Measurements from ENCODE around the gene PDZD2.

The PDZD2 gene

DNA sequence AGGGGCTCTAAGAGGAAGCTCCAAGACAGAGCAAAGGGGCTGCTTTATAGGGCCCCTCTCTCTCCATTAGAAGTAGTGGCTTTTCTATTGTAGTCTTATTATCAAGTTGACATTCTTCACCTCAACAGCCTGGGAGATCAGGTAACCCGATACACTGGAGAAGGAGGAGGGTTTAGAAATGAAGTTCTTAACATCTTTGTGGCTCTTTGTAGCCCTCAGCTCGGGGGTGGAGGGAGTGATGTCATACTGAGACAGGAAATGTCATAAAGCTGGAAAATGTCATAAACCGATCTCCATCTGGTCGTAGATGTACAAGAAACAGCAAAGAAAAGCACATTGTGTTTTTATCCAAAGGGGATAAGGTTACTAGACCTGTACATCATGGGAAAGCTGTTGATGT is 17.9 kb downstream of the PDZD2 start:
- TF ChIP-seq, protein P1, sequence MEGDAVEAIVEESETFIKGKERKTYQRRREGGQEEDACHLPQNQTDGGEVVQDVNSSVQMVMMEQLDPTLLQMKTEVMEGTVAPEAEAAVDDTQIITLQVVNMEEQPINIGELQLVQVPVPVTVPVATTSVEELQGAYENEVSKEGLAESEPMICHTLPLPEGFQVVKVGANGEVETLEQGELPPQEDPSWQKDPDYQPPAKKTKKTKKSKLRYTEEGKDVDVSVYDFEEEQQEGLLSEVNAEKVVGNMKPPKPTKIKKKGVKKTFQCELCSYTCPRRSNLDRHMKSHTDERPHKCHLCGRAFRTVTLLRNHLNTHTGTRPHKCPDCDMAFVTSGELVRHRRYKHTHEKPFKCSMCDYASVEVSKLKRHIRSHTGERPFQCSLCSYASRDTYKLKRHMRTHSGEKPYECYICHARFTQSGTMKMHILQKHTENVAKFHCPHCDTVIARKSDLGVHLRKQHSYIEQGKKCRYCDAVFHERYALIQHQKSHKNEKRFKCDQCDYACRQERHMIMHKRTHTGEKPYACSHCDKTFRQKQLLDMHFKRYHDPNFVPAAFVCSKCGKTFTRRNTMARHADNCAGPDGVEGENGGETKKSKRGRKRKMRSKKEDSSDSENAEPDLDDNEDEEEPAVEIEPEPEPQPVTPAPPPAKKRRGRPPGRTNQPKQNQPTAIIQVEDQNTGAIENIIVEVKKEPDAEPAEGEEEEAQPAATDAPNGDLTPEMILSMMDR (IDR thresholded peaks at IDR 0.05), result no peak
- Histone ChIP-seq H3K27me3 (no peaks in the 10 kb centered on the region), H3K27ac (no peak overlapping the region), H3K9me3 (no peaks in the 10 kb centered on the region), H3K4me1 (ENCODE audit: control insufficient read depth in 1 of 2, insufficient read depth in 1 of 2, low read depth in 1 of 2, low read length in 1 of 2) (no peaks in the 10 kb centered on the region), H3K36me3 (no peaks in the 10 kb centered on the region), H3K4me3 (ENCODE audit: low read depth in 1 of 2, low read length in 1 of 2) (no peak overlapping the region)

DNA sequence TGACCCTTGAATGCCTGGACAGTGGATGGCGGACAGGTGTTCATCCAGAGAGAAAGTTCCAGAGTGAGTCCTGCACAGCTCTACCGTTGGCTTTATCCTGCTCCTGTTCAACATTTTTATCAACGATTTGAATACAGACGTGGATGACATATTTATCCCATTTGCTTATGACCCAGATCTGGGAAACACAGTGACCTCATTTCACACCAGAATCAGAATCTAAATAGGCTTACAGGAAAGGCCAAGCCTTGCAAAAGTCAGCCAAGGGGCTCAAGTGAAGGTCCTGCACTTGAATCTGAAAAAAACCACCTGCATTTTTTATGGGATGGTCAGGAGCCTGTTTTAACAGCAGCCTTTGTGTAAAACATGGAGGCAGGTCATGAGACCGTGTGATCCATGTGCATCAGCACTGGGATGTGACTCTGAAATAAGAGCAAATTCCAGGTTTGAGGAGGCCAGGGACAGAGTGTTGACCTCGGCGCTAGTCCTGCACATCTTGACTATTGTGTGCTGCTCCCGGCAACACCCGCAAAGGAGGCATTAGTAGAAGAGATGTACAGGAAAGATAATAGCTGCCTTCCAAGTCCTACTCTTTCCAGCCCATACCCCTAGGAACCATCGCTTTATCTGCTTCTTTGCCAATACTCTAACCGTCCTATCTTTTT is 18.5 kb downstream of the PDZD2 start:
- Histone ChIP-seq H3K27me3 (no peaks in the 10 kb centered on the region), H3K4me3 (ENCODE audit: low read depth in 1 of 2, low read length in 1 of 2) (no peak overlapping the region), H3K4me1 (ENCODE audit: control insufficient read depth in 1 of 2, insufficient read depth in 1 of 2, low read depth in 1 of 2, low read length in 1 of 2) (no peaks in the 10 kb centered on the region), H3K27ac (no peak overlapping the region), H3K36me3 (no peaks in the 10 kb centered on the region), H3K9me3 (no peaks in the 10 kb centered on the region)
- TF ChIP-seq, protein P1 (IDR thresholded peaks at IDR 0.05), result no peak

DNA sequence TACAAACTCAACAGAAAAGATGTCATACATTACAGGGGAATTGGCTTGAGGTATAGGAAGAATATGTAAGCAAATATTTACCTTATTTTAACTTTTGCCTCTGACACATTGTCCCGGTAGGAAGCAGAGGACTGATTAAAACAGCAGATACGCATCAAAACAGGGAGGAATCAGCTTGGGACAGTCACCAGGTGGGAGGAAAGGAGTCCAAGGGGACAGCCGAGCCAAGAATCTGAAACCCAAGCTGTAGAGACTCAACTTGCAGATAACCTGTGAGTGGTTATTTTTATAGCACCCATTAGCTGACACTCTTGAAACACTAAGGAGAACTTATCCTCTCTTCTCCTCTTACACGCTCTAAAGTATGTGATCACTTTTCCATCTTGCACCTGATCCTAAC is 22.3 kb downstream of the PDZD2 start:
- no peaks in the 10 kb centered on the region for H3K36me3 ChIP-seq
- H3K27ac ChIP-seq, result no peak overlapping the region
- TF ChIP-seq, protein P1 (IDR thresholded peaks at IDR 0.05), result no peak
- H3K4me3 ChIP-seq (ENCODE audit: low read depth in 1 of 2, low read length in 1 of 2), result no peak overlapping the region
- no peaks in the 10 kb centered on the region for H3K9me3 ChIP-seq
- no peaks in the 10 kb centered on the region for H3K27me3 ChIP-seq
- H3K4me1 ChIP-seq (ENCODE audit: control insufficient read depth in 1 of 2, insufficient read depth in 1 of 2, low read depth in 1 of 2, low read length in 1 of 2), result no peaks in the 10 kb centered on the region

DNA sequence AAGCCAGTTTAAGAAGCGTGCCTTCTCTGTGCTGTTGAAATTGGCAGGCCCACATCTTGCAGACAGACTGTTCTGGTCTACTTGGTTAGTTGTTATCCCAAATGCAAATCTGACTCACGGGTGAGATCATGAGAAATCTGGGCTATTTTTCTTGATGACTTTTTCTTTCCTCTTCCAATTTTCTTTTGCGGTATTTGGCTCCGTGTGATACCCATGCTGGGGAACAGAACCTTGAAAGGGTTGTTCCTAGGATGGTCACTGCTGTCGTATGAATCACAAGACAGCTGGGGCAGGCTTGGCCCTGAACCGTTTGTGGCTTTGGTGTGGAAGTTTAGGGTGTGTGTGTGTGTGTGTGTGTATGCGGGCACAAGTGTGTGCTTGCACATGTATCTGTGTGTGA is 24.6 kb downstream of the PDZD2 start:
- no peaks in the 10 kb centered on the region for H3K36me3 ChIP-seq
- H3K27me3 ChIP-seq, result no peaks in the 10 kb centered on the region
- no peaks in the 10 kb centered on the region for H3K4me1 ChIP-seq (ENCODE audit: control insufficient read depth in 1 of 2, insufficient read depth in 1 of 2, low read depth in 1 of 2, low read length in 1 of 2)
- H3K4me3 ChIP-seq (ENCODE audit: low read depth in 1 of 2, low read length in 1 of 2), result no peak overlapping the region
- no peaks in the 10 kb centered on the region for H3K9me3 ChIP-seq
- no peak overlapping the region for H3K27ac ChIP-seq
- TF ChIP-seq, protein P1 (IDR thresholded peaks at IDR 0.05), result no peak

DNA sequence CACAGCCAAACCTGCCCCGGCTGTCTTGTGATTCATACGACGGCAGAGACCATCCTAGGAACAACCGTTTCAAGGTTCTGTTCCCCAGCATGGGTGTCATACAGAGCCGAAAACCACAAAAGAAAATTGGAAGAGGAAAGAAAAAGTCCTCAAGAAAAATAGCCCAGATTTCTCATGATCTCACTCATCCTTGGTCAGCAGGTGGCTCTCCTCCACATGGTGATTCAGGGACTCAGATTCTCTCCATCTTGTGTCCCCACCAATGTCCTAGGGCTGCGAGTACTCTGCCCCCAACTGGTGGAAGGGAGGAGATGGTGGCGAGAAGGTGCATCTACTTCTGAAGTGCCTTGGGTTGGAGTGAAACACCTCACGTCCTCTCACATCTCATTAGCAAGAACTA is 25.6 kb downstream of the PDZD2 start:
- no peaks in the 10 kb centered on the region for H3K4me1 ChIP-seq (ENCODE audit: control insufficient read depth in 1 of 2, insufficient read depth in 1 of 2, low read depth in 1 of 2, low read length in 1 of 2)
- no peak overlapping the region for H3K4me3 ChIP-seq (ENCODE audit: low read depth in 1 of 2, low read length in 1 of 2)
- no peak overlapping the region for H3K27ac ChIP-seq
- TF ChIP-seq, protein P1 (IDR thresholded peaks at IDR 0.05), result no peak
- no peaks in the 10 kb centered on the region for H3K36me3 ChIP-seq
- H3K9me3 ChIP-seq, result no peaks in the 10 kb centered on the region
- H3K27me3 ChIP-seq, result no peaks in the 10 kb centered on the region

Data from neutrophil (primary cell).